Type B pancreatic cell (in vitro differentiated cells): Measurements from ENCODE around the gene HEMK1. TPM values are rescaled to one million over a fixed set of nuclear protein-coding genes. Genes with fewer than 3 reads are reported as not detected.

Experiments used
- DNase-seq: peaks from one replicate; pipeline ENCODE4 v3.0.0; 2021; ENCODE audit warnings: mixed read lengths; ENCODE audit not compliant: unreplicated experiment; ENCODE audit errors: extremely low spot score
- H3K27ac Mint-ChIP-seq: 2 replicates; pipeline ENCODE4 v1.8.0; 2021; ENCODE audit warnings: mild to moderate bottlenecking, mixed read lengths
- H3K27me3 Mint-ChIP-seq: 2 replicates; pipeline ENCODE4 v1.8.0; 2021; ENCODE audit warnings: mixed read lengths
- H3K36me3 Mint-ChIP-seq: 2 replicates; pipeline ENCODE4 v1.8.0; 2021; ENCODE audit warnings: mixed read lengths
- H3K4me1 Mint-ChIP-seq: one replicate; pipeline ENCODE4 v1.8.0; 2021; ENCODE audit warnings: mixed read lengths; ENCODE audit not compliant: unreplicated experiment
- H3K4me3 Mint-ChIP-seq: 2 replicates; pipeline ENCODE4 v1.8.0; 2021; ENCODE audit warnings: mild to moderate bottlenecking, mixed read lengths
- H3K9me3 Mint-ChIP-seq: 2 replicates; pipeline ENCODE4 v1.8.0; 2021; ENCODE audit warnings: mixed read lengths
- total RNA-seq: library from RNA; stranded (reverse); gene quantifications from 2 replicates; pipeline ENCODE4 v1.2.1, GENCODE V29; 2021; ENCODE audit warnings: low replicate concordance
- TF ChIP-seq, protein P1 (sequence below): fragments of 200-600 bp; sonication (generic); conservative IDR thresholded peaks from 2 replicates; pipeline ENCODE4 v1.5.0; 2021; ENCODE audit warnings: antibody characterized with exemption, mild to moderate bottlenecking

Gene HEMK1
- total RNA-seq, 1 donor from 2014 or later = 29.9 TPM

- H3K27ac Mint-ChIP-seq = no peak overlapping the region
- H3K27me3 Mint-ChIP-seq = peaks cover 27% of the 10 kb centered on the region
- H3K4me3 Mint-ChIP-seq = no peak overlapping the region
- H3K4me1 Mint-ChIP-seq = peaks cover 9% of the 10 kb centered on the region
- no peaks in the 10 kb centered on the region for H3K9me3 Mint-ChIP-seq
- no peak for DNase-seq
- no peaks in the 10 kb centered on the region for H3K36me3 Mint-ChIP-seq
- TF ChIP-seq, protein P1, sequence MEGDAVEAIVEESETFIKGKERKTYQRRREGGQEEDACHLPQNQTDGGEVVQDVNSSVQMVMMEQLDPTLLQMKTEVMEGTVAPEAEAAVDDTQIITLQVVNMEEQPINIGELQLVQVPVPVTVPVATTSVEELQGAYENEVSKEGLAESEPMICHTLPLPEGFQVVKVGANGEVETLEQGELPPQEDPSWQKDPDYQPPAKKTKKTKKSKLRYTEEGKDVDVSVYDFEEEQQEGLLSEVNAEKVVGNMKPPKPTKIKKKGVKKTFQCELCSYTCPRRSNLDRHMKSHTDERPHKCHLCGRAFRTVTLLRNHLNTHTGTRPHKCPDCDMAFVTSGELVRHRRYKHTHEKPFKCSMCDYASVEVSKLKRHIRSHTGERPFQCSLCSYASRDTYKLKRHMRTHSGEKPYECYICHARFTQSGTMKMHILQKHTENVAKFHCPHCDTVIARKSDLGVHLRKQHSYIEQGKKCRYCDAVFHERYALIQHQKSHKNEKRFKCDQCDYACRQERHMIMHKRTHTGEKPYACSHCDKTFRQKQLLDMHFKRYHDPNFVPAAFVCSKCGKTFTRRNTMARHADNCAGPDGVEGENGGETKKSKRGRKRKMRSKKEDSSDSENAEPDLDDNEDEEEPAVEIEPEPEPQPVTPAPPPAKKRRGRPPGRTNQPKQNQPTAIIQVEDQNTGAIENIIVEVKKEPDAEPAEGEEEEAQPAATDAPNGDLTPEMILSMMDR = no peak
These were observed 29.7 kb upstream of the HEMK1 start for GRCh38 chr3:50539356-50540286.

- no peaks in the 10 kb centered on the region for H3K36me3 Mint-ChIP-seq
- H3K4me1 Mint-ChIP-seq = peaks cover 12% of the 10 kb centered on the region
- peak; percentile 80 for DNase-seq
- no peaks in the 10 kb centered on the region for H3K9me3 Mint-ChIP-seq
- TF ChIP-seq, protein P1 = peak; percentile 93
- H3K27me3 Mint-ChIP-seq = peaks cover 19% of the 10 kb centered on the region
- H3K4me3 Mint-ChIP-seq = no peak overlapping the region
- peak overlapping the region; percentile 34 for H3K27ac Mint-ChIP-seq
These were observed 26.9 kb upstream of the HEMK1 start for GRCh38 chr3:50542177-50543034.

- Mint-ChIP-seq H3K4me1 (peaks cover 3% of the 10 kb centered on the region), H3K36me3 (no peaks in the 10 kb centered on the region), H3K9me3 (no peaks in the 10 kb centered on the region), H3K27me3 (peaks cover 8% of the 10 kb centered on the region), H3K4me3 (no peak overlapping the region), H3K27ac (no peak overlapping the region)
- DNase-seq = no peak
- TF ChIP-seq, protein P1 = no peak
These were observed 23.5 kb upstream of the HEMK1 start for GRCh38 chr3:50545781-50546180.

DNA sequence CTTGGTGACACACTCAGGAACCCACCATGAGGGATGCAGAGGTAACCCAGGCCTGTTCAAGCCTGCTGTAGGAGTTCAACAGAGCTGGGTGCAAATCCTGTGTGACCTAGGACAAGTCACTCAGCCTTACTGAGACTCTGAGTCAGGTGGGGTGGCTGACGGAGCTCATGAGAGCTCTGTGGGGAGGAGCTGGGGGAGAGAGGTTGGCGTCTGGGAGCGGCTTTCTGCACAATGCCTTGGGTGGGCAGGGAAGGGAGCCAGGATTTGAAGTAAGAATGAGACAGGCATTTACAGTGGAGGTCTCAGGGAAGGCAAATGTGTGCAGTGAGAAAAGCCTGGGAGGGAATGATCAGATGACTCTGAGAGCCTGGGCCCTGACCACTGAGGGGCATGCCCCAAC lies 20.1 kb upstream of the HEMK1 start:
- Mint-ChIP-seq H3K9me3 (no peaks in the 10 kb centered on the region), H3K36me3 (no peaks in the 10 kb centered on the region), H3K27me3 (no peaks in the 10 kb centered on the region), H3K4me1 (peaks cover 9% of the 10 kb centered on the region), H3K4me3 (no peak overlapping the region), H3K27ac (no peak overlapping the region)
- DNase-seq = no peak
- TF ChIP-seq, protein P1 = no peak

DNA sequence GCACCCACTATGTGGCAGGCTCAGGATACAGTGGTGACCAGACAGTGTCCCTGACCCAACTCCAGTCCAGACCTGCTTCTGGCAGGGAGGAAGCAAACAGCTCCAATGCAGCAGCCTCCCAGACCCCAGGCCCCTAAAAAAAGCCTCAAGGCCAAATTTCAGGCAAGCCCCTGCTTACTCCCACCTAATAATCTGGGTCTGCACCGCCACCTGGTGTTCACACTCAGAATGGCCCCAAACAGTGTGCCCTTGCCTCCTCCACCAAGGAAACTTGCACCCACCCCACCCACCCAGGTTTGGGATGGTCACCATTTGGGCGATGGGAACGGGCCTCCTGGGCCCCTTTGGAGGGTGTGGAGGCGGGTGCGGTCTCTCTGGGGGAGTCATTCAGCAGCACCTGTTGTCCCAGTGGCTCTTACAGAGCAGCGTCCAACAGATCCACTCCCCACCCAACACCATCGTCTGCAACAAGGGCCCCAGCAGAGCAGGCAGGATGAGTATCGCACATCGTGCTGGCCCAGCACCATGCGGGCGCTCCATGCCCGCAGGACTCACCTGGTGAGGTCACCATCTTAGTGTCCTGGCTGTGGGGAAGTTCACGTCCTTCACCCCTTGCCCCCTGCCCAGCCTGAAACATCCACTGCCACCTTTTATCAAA lies 19.1 kb upstream of the HEMK1 start:
- H3K4me3 Mint-ChIP-seq = no peak overlapping the region
- no peaks in the 10 kb centered on the region for H3K36me3 Mint-ChIP-seq
- H3K27ac Mint-ChIP-seq = peak overlapping the region; percentile 56
- H3K27me3 Mint-ChIP-seq = no peaks in the 10 kb centered on the region
- DNase-seq = peak; percentile 80
- TF ChIP-seq, protein P1 = peak; percentile 92
- H3K9me3 Mint-ChIP-seq = no peaks in the 10 kb centered on the region
- peaks cover 7% of the 10 kb centered on the region for H3K4me1 Mint-ChIP-seq
